ENCODE measurements around the gene FPGS. TPM values are rescaled to one million over a fixed set of nuclear protein-coding genes. Genes with fewer than 3 reads are reported as not detected.
"Not testable (repeated sequence)": the region's sequence is repeated elsewhere in the genome, so short reads cannot be mapped to it uniquely, and the experiment has no call there.

Gene FPGS
- polyA plus RNA-seq, 4 donors, result 40.7 to 55.2 (median 48.9) TPM

- no peak for DNase-seq (ENCODE audit: low read depth in 4 of 4, low spot score in 2 of 4)
Measured at GRCh38 chr9:127832248-127832647, 29.6 kb downstream of the FPGS start.

GRCh38 chr9:127833555-127833954 lies 30.9 kb downstream of the FPGS start:
- no peak for DNase-seq (ENCODE audit: low read depth in 4 of 4, low spot score in 2 of 4)

- no peak for DNase-seq (ENCODE audit: low read depth in 4 of 4, low spot score in 2 of 4)
Measured at GRCh38 chr9:127835991-127836516, 33.4 kb downstream of the FPGS start.

- DNase-seq (ENCODE audit: low read depth in 4 of 4, low spot score in 2 of 4), result not testable (repeated sequence)
Measured at GRCh38 chr9:127836561-127836960, 33.9 kb downstream of the FPGS start.

- DNase-seq (ENCODE audit: low read depth in 4 of 4, low spot score in 2 of 4), result no peak
Measured at GRCh38 chr9:127837346-127837745, 34.7 kb downstream of the FPGS start.

GRCh38 chr9:127838375-127839078 lies 35.8 kb downstream of the FPGS start:
- DNase-seq (ENCODE audit: low read depth in 4 of 4, low spot score in 2 of 4), result no peak

- DNase-seq (ENCODE audit: low read depth in 4 of 4, low spot score in 2 of 4), result no peak
Measured at GRCh38 chr9:127841087-127841835, 38.6 kb downstream of the FPGS start.

- DNase-seq (ENCODE audit: low read depth in 4 of 4, low spot score in 2 of 4), result no peak
Measured at GRCh38 chr9:127844821-127845359, 42.2 kb downstream of the FPGS start.

GRCh38 chr9:127845619-127846018 lies 42.9 kb downstream of the FPGS start:
- DNase-seq (ENCODE audit: low read depth in 4 of 4, low spot score in 2 of 4), result not testable (repeated sequence)

GRCh38 chr9:127846443-127847177 lies 43.9 kb downstream of the FPGS start:
- DNase-seq (ENCODE audit: low read depth in 4 of 4, low spot score in 2 of 4), result no peak

- no peak for DNase-seq (ENCODE audit: low read depth in 4 of 4, low spot score in 2 of 4)
Measured at GRCh38 chr9:127847178-127847510, 44.5 kb downstream of the FPGS start.

GRCh38 chr9:127847833-127848755 lies 45.4 kb downstream of the FPGS start:
- no peak for DNase-seq (ENCODE audit: low read depth in 4 of 4, low spot score in 2 of 4)

- no peak for DNase-seq (ENCODE audit: low read depth in 4 of 4, low spot score in 2 of 4)
Measured at GRCh38 chr9:127848756-127849504, 46.2 kb downstream of the FPGS start.

GRCh38 chr9:127850286-127850830 lies 47.7 kb downstream of the FPGS start:
- no peak for DNase-seq (ENCODE audit: low read depth in 4 of 4, low spot score in 2 of 4)

GRCh38 chr9:127852829-127853228 lies 50.1 kb downstream of the FPGS start:
- no peak for DNase-seq (ENCODE audit: low read depth in 4 of 4, low spot score in 2 of 4)

- DNase-seq (ENCODE audit: low read depth in 4 of 4, low spot score in 2 of 4), result no peak
Measured at GRCh38 chr9:127853312-127854183, 50.9 kb downstream of the FPGS start.

GRCh38 chr9:127854184-127854806 lies 51.6 kb downstream of the FPGS start, which contains the start of gene ENG:
Gene ENG, minus strand, starts transcription at chr9:127854658. Its CDS starts 303 bp downstream, at chr9:127854355.
- DNase-seq (ENCODE audit: low read depth in 4 of 4, low spot score in 2 of 4), result no peak
